NOMO-1 treated with dmso at 0.1 percent for 144 hours (cell line): ENCODE measurements around the gene FBLIM1.

Experiments
- DNase-seq: peaks from one replicate; lab custom pipeline; 2025; ENCODE audit not compliant: unreplicated experiment; lab: John Stamatoyannopoulos, UW

Gene FBLIM1

GRCh38 chr1:15758343-15758931 lies at the start of gene FBLIM1:
Gene FBLIM1 (plus strand): TSS chr1:15758795. CDS start chr1:15764984, 6,189 bp downstream.
- DNase-seq: no peak

- DNase-seq: no peak
Observed at GRCh38 chr1:15709226-15709625, 49.4 kb upstream of the FBLIM1 start.

- no peak for DNase-seq
Observed at GRCh38 chr1:15712168-15712567, 46.4 kb upstream of the FBLIM1 start.

- no peak for DNase-seq
Observed at GRCh38 chr1:15714406-15715136, 44.0 kb upstream of the FBLIM1 start.

- DNase-seq: no peak
Observed at GRCh38 chr1:15717418-15718125, 41.0 kb upstream of the FBLIM1 start.

- DNase-seq: no peak
Observed at GRCh38 chr1:15718199-15718601, 40.4 kb upstream of the FBLIM1 start.

- no peak for DNase-seq
Observed at GRCh38 chr1:15719381-15720120, 39.0 kb upstream of the FBLIM1 start.

- no peak for DNase-seq
Observed at GRCh38 chr1:15720861-15721260, 37.7 kb upstream of the FBLIM1 start.

GRCh38 chr1:15722411-15722810 lies 36.2 kb upstream of the FBLIM1 start:
- no peak for DNase-seq

- DNase-seq: no peak
Observed at GRCh38 chr1:15722836-15723532, 35.6 kb upstream of the FBLIM1 start.

GRCh38 chr1:15723631-15724246 lies 34.9 kb upstream of the FBLIM1 start:
- DNase-seq: no peak

- no peak for DNase-seq
Observed at GRCh38 chr1:15724949-15725880, 33.4 kb upstream of the FBLIM1 start.

- no peak for DNase-seq
Observed at GRCh38 chr1:15726508-15726907, 32.1 kb upstream of the FBLIM1 start.

- no peak for DNase-seq
Observed at GRCh38 chr1:15727021-15727420, 31.6 kb upstream of the FBLIM1 start.

GRCh38 chr1:15727424-15727823 lies 31.2 kb upstream of the FBLIM1 start:
- DNase-seq: no peak

GRCh38 chr1:15727866-15728534 lies 30.6 kb upstream of the FBLIM1 start:
- DNase-seq: no peak

- DNase-seq: no peak
Observed at GRCh38 chr1:15728937-15729657, 29.5 kb upstream of the FBLIM1 start.

GRCh38 chr1:15730423-15730822 lies 28.2 kb upstream of the FBLIM1 start:
- DNase-seq: no peak
